K562 (cell line): ENCODE results near the gene AGRN. TPM values are rescaled to one million over a fixed set of nuclear protein-coding genes. Genes with fewer than 3 reads are reported as not detected.
A peak's percentile ranks its signal among the peaks of the same experiment; 100 is the strongest.

Experiments
- CXXC5 ChIP-seq: fragments of 250-450 bp; sonication (Bioruptor Pico); IDR thresholded peaks from 2 replicates; pipeline ENCODE4 v1.8.0; 2022; ENCODE audit warnings: inconsistent platforms, mild to moderate bottlenecking, moderate library complexity
- ETS2 ChIP-seq: IDR thresholded peaks from 2 replicates; pipeline ENCODE4 v1.6.1; 2016; ENCODE audit warnings: borderline replicate concordance, missing genetic modification characterization, mild to moderate bottlenecking, moderate library complexity, missing compliant biosample characterization; ENCODE audit not compliant: poor library complexity, severe bottlenecking
- HNRNPL ChIP-seq: fragments of 200-400 bp; formaldehyde crosslinking; IDR thresholded peaks from 2 replicates; pipeline ENCODE4 v1.6.1; 2017; ENCODE audit warnings: low read depth, mild to moderate bottlenecking, low read length
- NONO ChIP-seq, 2 experiments: fragments of 200-400 bp in 1 of 2; fragments of 450-650 bp in 1 of 2; formaldehyde crosslinking in 1 of 2; IDR thresholded peaks; 2 replicates each; pipeline ENCODE4 v1.6.1; 2017; ENCODE audit warnings: low read depth in 2 of 2, mild to moderate bottlenecking in 2 of 2, moderate library complexity in 2 of 2, low read length in 1 of 2
- RAD21 ChIP-seq, 2 experiments: fragments of 250-450 bp in 1 of 2; fragments of 450-650 bp in 1 of 2; sonication (Bioruptor Pico) in 1 of 2; formaldehyde crosslinking in 1 of 2; IDR thresholded peaks in 1 of 2; conservative IDR thresholded peaks in 1 of 2; 2 replicates each; pipeline versions ENCODE4 v1.4.0 to v1.8.0; 2020 to 2022; ENCODE audit warnings: mild to moderate bottlenecking in 2 of 2, moderate library complexity in 1 of 2
- SOX6 ChIP-seq: fragments of 450-650 bp; IDR thresholded peaks from 2 replicates; pipeline ENCODE4 v1.6.1; 2014; ENCODE audit warnings: mild to moderate bottlenecking
- XRCC3 ChIP-seq: fragments of 450-650 bp; IDR thresholded peaks from 2 replicates; pipeline ENCODE4 v1.6.1; 2017; ENCODE audit warnings: mild to moderate bottlenecking, moderate library complexity
- ZNF232 ChIP-seq: sonication (generic); formaldehyde crosslinking; IDR thresholded peaks from 2 replicates; pipeline ENCODE4 v1.8.0; 2022; ENCODE audit warnings: mild to moderate bottlenecking, missing genetic modification reagents
- ZNF589 ChIP-seq: fragments of 200-800 bp; sonication (Bioruptor generic); IDR thresholded peaks from 2 replicates; pipeline ENCODE4 v1.6.1; 2016; ENCODE audit warnings: low read depth, missing genetic modification characterization, missing compliant biosample characterization
- polyA plus RNA-seq, 8 experiments: library from polyadenylated mRNA; depleted of rRNA in 4 of 8; stranded (reverse) in 5 of 8; unstranded in 3 of 8; fragments of >200 nt; fragmentation: Nextera tagmentation in 2 of 8; fragmentation: Illumina TruSeq in 1 of 8; extraction: Ambion mirVana in 2 of 8; extraction: Trizol in 1 of 8; gene quantifications; 2 replicates each; pipeline versions ENCODE4 v1.2.1 to v1.2.3, GENCODE V29; 2011 to 2014; ENCODE audit warnings: inconsistent platforms in 1 of 8, missing spikeins in 1 of 8
- total RNA-seq, 7 experiments: library from RNA; depleted of rRNA in 6 of 7; stranded (reverse); fragments of >200 nt in 6 of 7; fragmentation: Illumina TruSeq in 2 of 7; extraction: Trizol in 2 of 7; gene quantifications; 2 replicates each; pipeline versions ENCODE4 v1.2.1 to v1.2.3, GENCODE V29; 2011 to 2021; ENCODE audit warnings: low replicate concordance in 1 of 7
- TF ChIP-seq, protein P1 (sequence below), 2 experiments: IDR thresholded peaks; 2 replicates each; pipeline ENCODE4 v1.6.1; 2011; ENCODE audit warnings: borderline replicate concordance in 1 of 2, control low read depth in 1 of 2, low read depth in 1 of 2, low read length in 1 of 2, mild to moderate bottlenecking in 1 of 2, mixed read lengths in 1 of 2, moderate library complexity in 1 of 2; ENCODE audit not compliant: insufficient read depth in 1 of 2, insufficient read length in 1 of 2, poor library complexity in 1 of 2, severe bottlenecking in 1 of 2; ENCODE audit errors: extremely low read depth in 1 of 2

The AGRN gene
- total and polyA plus RNA-seq, 9 of the 15 experiments (the other 6 are each of a cell fraction or from before 2014, with no cell fraction given): 0.04 to 111 (median 18.1) TPM

DNA sequence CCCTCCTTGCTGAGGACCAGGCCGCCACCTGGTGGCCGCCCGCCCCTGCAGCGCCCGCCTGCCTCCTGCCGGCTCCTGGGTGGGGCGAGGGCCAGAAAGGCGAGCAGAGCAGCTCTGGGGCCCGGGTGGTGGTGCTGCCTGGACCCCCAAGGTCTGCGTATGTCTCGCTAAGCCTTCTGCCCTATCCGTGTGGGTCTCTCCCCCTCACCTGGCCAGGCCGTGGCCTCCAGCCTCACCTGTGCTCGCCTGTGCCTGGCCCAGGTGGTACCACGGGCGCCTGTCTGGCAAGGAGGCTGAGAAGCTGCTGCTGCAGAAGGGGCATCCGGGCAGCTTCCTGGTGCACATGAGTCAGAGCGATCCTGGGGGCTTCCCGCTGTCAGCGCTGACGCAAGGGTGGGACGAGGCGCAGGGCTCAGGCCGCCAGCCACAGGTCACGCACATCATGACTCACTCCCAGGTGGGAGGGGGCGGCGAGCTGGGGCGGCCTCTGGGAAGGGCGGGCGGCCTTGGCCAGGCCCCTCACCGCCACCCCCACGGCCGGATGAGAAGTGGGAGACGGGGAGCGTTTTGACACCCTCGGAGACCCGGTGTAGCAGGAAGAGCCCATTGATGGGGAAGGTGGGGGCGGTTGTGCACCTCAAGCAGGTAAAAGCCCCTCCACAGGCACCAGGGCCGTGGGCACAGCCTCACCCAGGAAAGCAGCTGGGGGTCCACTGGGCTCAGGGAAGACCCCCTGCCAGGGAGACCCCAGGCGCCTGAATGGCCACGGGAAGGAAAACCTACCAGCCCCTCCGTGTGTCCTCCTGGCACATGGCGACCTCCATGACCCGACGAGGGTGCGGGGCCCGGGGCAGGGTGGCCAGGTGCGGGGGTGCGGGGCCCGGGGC lies 44.3 kb downstream of the AGRN start (continued):
- TF ChIP-seq, protein P1, sequence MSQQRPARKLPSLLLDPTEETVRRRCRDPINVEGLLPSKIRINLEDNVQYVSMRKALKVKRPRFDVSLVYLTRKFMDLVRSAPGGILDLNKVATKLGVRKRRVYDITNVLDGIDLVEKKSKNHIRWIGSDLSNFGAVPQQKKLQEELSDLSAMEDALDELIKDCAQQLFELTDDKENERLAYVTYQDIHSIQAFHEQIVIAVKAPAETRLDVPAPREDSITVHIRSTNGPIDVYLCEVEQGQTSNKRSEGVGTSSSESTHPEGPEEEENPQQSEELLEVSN (IDR thresholded peaks at IDR 0.05; ENCODE audit: borderline replicate concordance in 1 of 2, extremely low read depth in 1 of 2, insufficient read depth in 1 of 2, insufficient read length in 1 of 2, low read depth in 1 of 2, low read length in 1 of 2, poor library complexity in 1 of 2, severe bottlenecking in 1 of 2): peak in 1 of 2 experiments; percentile 57
- TF ChIP-seq ZNF589 (CRISPR knock-in tag) (no peak), HNRNPL (peak; percentile 84), SOX6 (peak; percentile 48; the same call in 1 of the 2 replicates), CXXC5 (CRISPR knock-in tag) (peak; percentile 90), ZNF232 (CRISPR knock-in tag) (no peak), RAD21 (CRISPR knock-in tag; conservative IDR thresholded peaks at IDR 0.05 in 1 of 2, IDR thresholded peaks at IDR 0.05 in 1 of 2) (peak; percentile 92 to 96), ETS2 (tag) (no peak), XRCC3 (no peak), NONO (IDR thresholded peaks at IDR 0.05; ENCODE audit: low read depth in 2 of 2, low read length in 1 of 2) (0 out of 4 replicates have a peak, but pooled peaks of 1 of the 2 experiments have one; percentile 0)
